HepG2 (cell line): ENCODE results near the gene TC2N. TPM values are rescaled to one million over a fixed set of nuclear protein-coding genes. Genes with fewer than 3 reads are reported as not detected.
A peak's percentile ranks its signal among the peaks of the same experiment; 100 is the strongest.

Experiments used
- ATAC-seq: fragments of 200-7000 bp; cut with Tn5 transposase; 3 replicates; pipeline ENCODE4 v1.9.1; 2020; ENCODE audit warnings: mild to moderate bottlenecking, moderate library complexity
- BruUV-seq: library from RNA; stranded (reverse); fragments of 400-500 nt; replicated peaks from 2 replicates; lab custom pipeline; 2021; lab: Mats Ljungman, UMichigan
- CTCF ChIA-PET: fragments of 300-600 bp; formaldehyde crosslinking; extraction: SDS; loops from one replicate; lab custom pipeline; 2021; ENCODE audit warnings: low total read pairs, inconsistent platforms, low intra/inter-chr PET ratio; lab: Yijun Ruan, JAX
- POLR2A ChIA-PET: fragments of 350-600 bp; sonication (Branson Sonifier 250); formaldehyde crosslinking; loops from one replicate; lab custom pipeline; 2020; ENCODE audit warnings: antibody characterized with exemption, inconsistent platforms; lab: Yijun Ruan, JAX
- DNase-seq: peaks from one replicate; pipeline ENCODE4 v3.0.0-alpha.2; 2015; ENCODE audit warnings: low spot score
- FAIRE-seq: peaks from 3 replicates; lab custom pipeline; 2011; peaks lifted over from hg19 to GRCh38; lab: Jason Lieb, UNC
- H2AFZ ChIP-seq: one replicate; pipeline ENCODE4 v1.6.1; 2011; ENCODE audit warnings: low read length, inconsistent platforms
- H3K27ac ChIP-seq: fragments of 300-600 bp; 3 replicates; pipeline ENCODE4 v1.8.0; 2011; ENCODE audit warnings: mixed run types, mild to moderate bottlenecking, mixed read lengths, low read length, inconsistent platforms; ENCODE audit not compliant: insufficient read depth; ENCODE audit errors: extremely low read length
- H3K27me3 ChIP-seq, 2 experiments: fragments of 200-600 bp in 1 of 2; 2 replicates in 1 of 2; 3 replicates in 1 of 2; pipeline versions ENCODE4 v1.6.0 to v1.8.0; 2011; ENCODE audit warnings: low read length in 2 of 2, mild to moderate bottlenecking in 2 of 2, moderate library complexity in 2 of 2, inconsistent platforms in 1 of 2; ENCODE audit not compliant: insufficient read depth in 2 of 2, control insufficient read depth in 1 of 2
- H3K36me3 ChIP-seq, 2 experiments: fragments of 200-600 bp in 1 of 2; replicated peaks in 1 of 2; 2 replicates in 1 of 2; 3 replicates in 1 of 2; pipeline versions ENCODE4 v1.5.1 to v1.8.0; 2011; ENCODE audit warnings: low read length in 2 of 2, inconsistent platforms in 1 of 2; ENCODE audit not compliant: insufficient read depth in 2 of 2, control insufficient read depth in 1 of 2
- H3K4me1 ChIP-seq: 2 replicates; pipeline ENCODE4 v1.5.1; 2012; ENCODE audit warnings: low read length, inconsistent platforms; ENCODE audit not compliant: insufficient read depth
- H3K4me2 ChIP-seq: 2 replicates; pipeline ENCODE4 v1.6.0; 2011; ENCODE audit warnings: low read depth, low read length, inconsistent platforms
- H3K4me3 ChIP-seq, 3 experiments: fragments of 200-600 bp in 1 of 3; sonication (generic), shearing (Covaris generic) in 1 of 3; replicated peaks in 1 of 3; 2 replicates each; pipeline ENCODE4 v1.5.1; 2011 to 2016; ENCODE audit warnings: low read length in 3 of 3, inconsistent platforms in 2 of 3, low read depth in 2 of 3, mild to moderate bottlenecking in 2 of 3, control low read depth in 1 of 3, mixed read lengths in 1 of 3; ENCODE audit not compliant: insufficient read depth in 1 of 3
- H3K79me2 ChIP-seq: one replicate; pipeline ENCODE4 v1.6.1; 2011; ENCODE audit warnings: low read length, inconsistent platforms; ENCODE audit not compliant: insufficient read depth
- H3K9ac ChIP-seq: 2 replicates; pipeline ENCODE4 v1.6.0; 2011; ENCODE audit warnings: mild to moderate bottlenecking, low read depth, low read length, inconsistent platforms; ENCODE audit not compliant: insufficient read depth
- H3K9me3 ChIP-seq: 2 replicates; pipeline ENCODE4 v1.5.1; 2012; ENCODE audit warnings: mild to moderate bottlenecking, low read length
- H4K20me1 ChIP-seq: 2 replicates; pipeline ENCODE4 v1.6.0; 2011; ENCODE audit warnings: inconsistent platforms, mild to moderate bottlenecking, low read length, moderate library complexity; ENCODE audit not compliant: insufficient read depth
- ATF2 ChIP-seq: sonication (generic); formaldehyde crosslinking; IDR thresholded peaks from 2 replicates; pipeline ENCODE4 v1.4.0; 2020; ENCODE audit warnings: missing genetic modification reagents
- CENPT ChIP-seq: sonication (generic); formaldehyde crosslinking; IDR thresholded peaks from 2 replicates; pipeline ENCODE4 v1.8.0; 2022; ENCODE audit warnings: low read depth, mild to moderate bottlenecking, moderate library complexity, missing genetic modification reagents
- CREB1 ChIP-seq, 2 experiments: fragments of 450-650 bp in 1 of 2; IDR thresholded peaks; 2 replicates each; pipeline ENCODE4 v1.6.1; 2016 to 2017; ENCODE audit warnings: control low read depth in 1 of 2, mild to moderate bottlenecking in 1 of 2, missing compliant biosample characterization in 1 of 2, missing genetic modification characterization in 1 of 2
- ELK4 ChIP-seq: sonication (generic); formaldehyde crosslinking; IDR thresholded peaks from 2 replicates; pipeline ENCODE4 v1.9.0; 2021; ENCODE audit warnings: missing genetic modification reagents, borderline replicate concordance
- PHF8 ChIP-seq: sonication (generic); formaldehyde crosslinking; IDR thresholded peaks from 2 replicates; pipeline ENCODE4 v1.5.0; 2020; ENCODE audit warnings: missing genetic modification reagents
- RARG ChIP-seq: sonication (generic); formaldehyde crosslinking; IDR thresholded peaks from 2 replicates; pipeline ENCODE4 v1.4.0; 2020; ENCODE audit warnings: low read depth, mild to moderate bottlenecking, missing genetic modification reagents
- WGBS: methylation state at CpG from one replicate; pipeline ENCODE4 v1.1.6; 2017; ENCODE audit warnings: low lambda C conversion rate; 5-methylcytosine and 5-hydroxymethylcytosine counted together
- in situ Hi-C: cut with HindIII; loops from 2 replicates; pipeline ENCODE4 v1.10.0; 2017; ENCODE audit warnings: low pct_unique_long_range_greater_than_20kb; ENCODE audit not compliant: extremely low pct_ligation_motif_present
- intact Hi-C: fragments of 100-400 bp; cut with micrococcal nuclease; formaldehyde crosslinking; loops from one replicate; pipeline ENCODE4 v1.10.0; 2022; ENCODE audit not compliant: unreplicated experiment
- polyA plus RNA-seq, 8 experiments: library from polyadenylated mRNA; depleted of rRNA in 3 of 8; stranded (reverse) in 7 of 8; unstranded in 1 of 8; fragments of >200 nt; fragmentation: Illumina TruSeq in 4 of 8; extraction: Trizol in 4 of 8; gene quantifications; 2 replicates each; pipeline versions ENCODE4 v1.2.1 to v1.2.3, GENCODE V29; 2011 to 2016; ENCODE audit warnings: low read depth in 4 of 8, missing spikeins in 1 of 8, mixed read lengths in 1 of 8; ENCODE audit not compliant: insufficient read depth in 1 of 8
- total RNA-seq, 5 experiments: library from RNA; depleted of rRNA; stranded (reverse); fragments of >200 nt; fragmentation: Illumina TruSeq; extraction: Trizol; gene quantifications; 2 replicates each; pipeline ENCODE4 v1.2.3, GENCODE V29; 2016; ENCODE audit warnings: low read depth in 1 of 5

TC2N gene
- total and polyA plus RNA-seq, 2 of the 13 experiments (the other 11 are each of a cell fraction or from before 2014, with no cell fraction given) = 0.03 TPM; not detected in 1

- Histone ChIP-seq H3K27me3 (no peaks in the 10 kb centered on the region), H3K27ac (no peak overlapping the region), H3K9ac (no peak overlapping the region), H3K4me2 (no peak overlapping the region), H2AFZ (no peak overlapping the region), H3K4me3 (no peak overlapping the region), H3K4me1 (peaks cover 26% of the 10 kb centered on the region), H3K9me3 (no peaks in the 10 kb centered on the region)
- ATAC-seq = no peak
- no peak for DNase-seq
- intact Hi-C loops = no loop called here
- 4% methylated on average over 2 of the region's 2 CpGs for whole genome bisulfite sequencing
- POLR2A ChIA-PET = no interaction called here
- in situ Hi-C loops = no loop called here
- CTCF ChIA-PET = no interaction called here
- TF ChIP-seq PHF8 = no peak
- no peak for TF ChIP-seq ATF2 (CRISPR knock-in tag)
- TF ChIP-seq CENPT (CRISPR knock-in tag) = no peak
- no peak for TF ChIP-seq ELK4 (CRISPR knock-in tag)
- no peak for TF ChIP-seq RARG (CRISPR knock-in tag)
- TF ChIP-seq CREB1 (IDR thresholded peaks at IDR 0.05) = 0 out of 2 replicates have a peak, but pooled peaks have one; percentile 4
- no peak for TF ChIP-seq CREB1 (CRISPR knock-in tag; IDR thresholded peaks at IDR 0.05)
- TF ChIP-seq, all 625 proteins: peak for 1
- BruUV-seq = no TSS peak
- Histone ChIP-seq H3K79me2 (no peaks in the 10 kb centered on the region), H3K36me3 (no peaks in the 10 kb centered on the region), H4K20me1 (no peaks in the 10 kb centered on the region)
- no peak for FAIRE-seq
These were observed 115.6 kb downstream of the TC2N start for GRCh38 chr14:91751719-91752118.
